VCaP (cell line): ENCODE results near the gene MLC1.

Source experiments
- H3K27ac ChIP-seq: fragments of 450-650 bp; 2 replicates; pipeline ENCODE4 v1.5.1; 2017
- TF ChIP-seq, protein P1 (sequence below): fragments of 450-650 bp; conservative IDR thresholded peaks from 2 replicates; pipeline ENCODE4 v1.5.1; 2017; ENCODE audit warnings: mild to moderate bottlenecking, moderate library complexity

MLC1 gene

DNA sequence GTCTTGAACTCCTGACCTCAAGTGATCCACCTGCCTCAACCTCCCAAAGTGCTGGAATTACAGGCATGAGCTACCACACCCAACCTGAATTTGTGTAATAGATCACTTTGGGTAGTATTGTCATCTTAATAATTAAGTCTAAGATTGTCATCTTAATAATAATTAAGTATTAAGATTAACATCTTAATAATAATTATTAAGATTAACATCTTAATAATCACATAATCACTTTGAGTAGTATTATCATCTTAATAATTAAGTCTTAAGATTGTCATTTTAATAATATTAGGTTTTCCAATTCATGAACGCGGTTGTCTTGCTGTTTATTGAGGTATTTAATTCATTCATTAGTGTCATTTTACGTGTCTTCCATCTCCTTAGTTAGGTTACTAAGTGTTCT is 12.8 kb upstream of the MLC1 start:
- TF ChIP-seq, protein P1, sequence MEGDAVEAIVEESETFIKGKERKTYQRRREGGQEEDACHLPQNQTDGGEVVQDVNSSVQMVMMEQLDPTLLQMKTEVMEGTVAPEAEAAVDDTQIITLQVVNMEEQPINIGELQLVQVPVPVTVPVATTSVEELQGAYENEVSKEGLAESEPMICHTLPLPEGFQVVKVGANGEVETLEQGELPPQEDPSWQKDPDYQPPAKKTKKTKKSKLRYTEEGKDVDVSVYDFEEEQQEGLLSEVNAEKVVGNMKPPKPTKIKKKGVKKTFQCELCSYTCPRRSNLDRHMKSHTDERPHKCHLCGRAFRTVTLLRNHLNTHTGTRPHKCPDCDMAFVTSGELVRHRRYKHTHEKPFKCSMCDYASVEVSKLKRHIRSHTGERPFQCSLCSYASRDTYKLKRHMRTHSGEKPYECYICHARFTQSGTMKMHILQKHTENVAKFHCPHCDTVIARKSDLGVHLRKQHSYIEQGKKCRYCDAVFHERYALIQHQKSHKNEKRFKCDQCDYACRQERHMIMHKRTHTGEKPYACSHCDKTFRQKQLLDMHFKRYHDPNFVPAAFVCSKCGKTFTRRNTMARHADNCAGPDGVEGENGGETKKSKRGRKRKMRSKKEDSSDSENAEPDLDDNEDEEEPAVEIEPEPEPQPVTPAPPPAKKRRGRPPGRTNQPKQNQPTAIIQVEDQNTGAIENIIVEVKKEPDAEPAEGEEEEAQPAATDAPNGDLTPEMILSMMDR: no peak
- no peak overlapping the region for H3K27ac ChIP-seq

DNA sequence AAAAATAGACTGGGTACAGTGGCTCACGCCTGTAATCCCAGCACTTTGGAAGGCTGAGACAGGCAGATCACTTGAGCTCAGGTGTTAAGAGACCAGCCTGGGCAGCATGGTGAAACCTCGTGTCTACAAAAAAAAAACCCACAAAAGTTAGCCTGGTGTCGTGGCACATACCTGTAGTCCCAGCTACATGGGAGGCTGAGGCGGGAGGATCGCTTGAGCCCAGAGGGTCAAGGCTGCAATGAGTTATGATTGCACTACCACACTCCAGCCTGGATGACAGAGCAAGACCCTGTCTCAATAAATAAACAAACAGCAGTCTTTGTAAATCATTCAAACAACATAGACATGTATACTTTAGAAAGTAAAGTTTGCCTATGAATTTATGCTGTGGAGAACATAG is 7.1 kb upstream of the MLC1 start:
- TF ChIP-seq, protein P1: no peak
- no peak overlapping the region for H3K27ac ChIP-seq

DNA sequence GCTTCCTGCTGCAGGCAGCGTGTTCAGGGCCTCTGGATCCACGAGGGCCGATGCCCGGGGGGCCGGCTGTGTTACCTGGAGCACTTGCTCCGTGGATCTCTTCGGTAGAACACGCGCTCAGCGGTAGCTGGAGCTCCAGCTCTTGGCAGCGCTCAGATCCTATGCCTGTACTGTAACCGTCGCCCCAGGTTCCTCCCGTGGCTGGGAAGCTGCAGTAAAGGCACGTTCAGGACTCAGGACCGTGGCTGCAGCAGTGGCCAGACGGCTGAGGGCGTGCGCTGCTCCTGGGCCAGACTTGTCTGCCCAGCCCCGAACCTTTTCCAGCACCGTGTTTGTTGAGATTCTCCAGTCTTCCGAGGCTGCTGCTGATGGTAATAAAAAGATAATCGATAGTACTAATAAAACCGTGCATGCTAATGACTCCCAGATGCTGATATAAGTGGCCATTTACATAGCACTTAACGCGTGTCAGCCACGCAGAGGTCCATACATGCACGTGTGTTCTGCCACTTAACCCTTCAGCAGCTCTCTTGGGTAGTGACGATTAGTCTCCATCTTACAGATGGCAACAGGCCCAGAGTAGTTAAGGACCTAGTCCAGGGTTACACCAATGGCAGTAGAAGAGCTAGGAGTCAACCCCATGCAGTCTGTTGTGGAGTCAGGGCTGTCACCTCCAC is 6.0 kb upstream of the MLC1 start:
- TF ChIP-seq, protein P1: no peak
- H3K27ac ChIP-seq: no peak overlapping the region

DNA sequence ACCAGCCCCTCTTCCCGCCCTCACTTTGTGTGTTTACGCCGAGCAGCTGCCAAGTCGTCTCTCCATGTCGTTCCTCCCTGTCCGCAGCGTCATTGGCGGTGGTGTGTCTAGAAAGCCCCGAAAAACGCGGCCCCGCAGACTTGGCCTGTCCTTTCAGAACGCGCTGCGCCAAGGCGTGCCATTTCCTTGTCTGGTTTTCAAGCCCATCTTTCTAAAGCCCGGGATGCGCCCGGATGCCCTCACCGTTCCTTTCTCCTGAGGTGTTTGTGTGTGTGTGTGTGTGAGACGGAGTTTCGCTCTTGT is 5.1 kb upstream of the MLC1 start:
- H3K27ac ChIP-seq: no peak overlapping the region
- TF ChIP-seq, protein P1: no peak

DNA sequence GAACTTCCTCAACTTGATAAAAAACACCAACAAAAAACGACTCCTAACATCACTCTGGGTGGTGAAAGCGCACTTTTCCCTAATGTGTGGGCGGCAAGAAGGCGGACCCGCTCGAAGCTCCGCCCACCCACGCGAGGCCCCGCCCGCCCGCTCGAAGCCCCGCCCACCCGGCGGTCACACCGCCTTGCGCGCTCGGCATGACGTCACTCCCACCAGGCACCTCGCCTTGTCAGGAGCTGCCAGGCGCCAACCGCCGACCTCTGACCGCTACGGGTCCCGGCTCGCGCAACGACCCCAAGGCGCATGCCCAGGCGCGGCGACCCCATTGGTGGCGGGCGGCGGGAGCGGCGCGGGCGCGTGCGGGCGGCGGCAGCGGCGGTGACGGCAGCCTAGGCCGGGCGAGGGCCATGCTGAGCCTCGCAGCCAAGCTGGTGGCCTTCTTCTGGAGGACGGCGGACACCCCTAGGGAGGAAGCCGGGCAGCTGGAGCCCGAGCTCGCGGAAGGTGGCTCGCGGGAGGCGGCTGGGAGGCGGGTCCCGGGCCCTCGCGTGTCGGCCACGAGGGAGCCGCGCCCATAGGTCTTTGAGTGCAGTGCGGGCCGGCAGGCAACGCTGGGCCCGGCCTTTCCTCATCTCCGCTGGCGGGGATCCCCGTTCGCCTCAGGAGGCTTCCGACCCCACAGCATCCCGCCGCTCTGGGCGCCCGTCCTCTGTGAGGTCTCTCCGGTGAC is 4.6 kb upstream of the MLC1 start, which contains the start of gene MOV10L1:
Gene MOV10L1, plus strand, starts transcription at position 325 of the 730 bp plus-strand sequence. Its CDS starts 83 bp downstream, at position 408.
- TF ChIP-seq, protein P1: no peak
- no peak within 1 kb of the TSS for H3K27ac ChIP-seq

DNA sequence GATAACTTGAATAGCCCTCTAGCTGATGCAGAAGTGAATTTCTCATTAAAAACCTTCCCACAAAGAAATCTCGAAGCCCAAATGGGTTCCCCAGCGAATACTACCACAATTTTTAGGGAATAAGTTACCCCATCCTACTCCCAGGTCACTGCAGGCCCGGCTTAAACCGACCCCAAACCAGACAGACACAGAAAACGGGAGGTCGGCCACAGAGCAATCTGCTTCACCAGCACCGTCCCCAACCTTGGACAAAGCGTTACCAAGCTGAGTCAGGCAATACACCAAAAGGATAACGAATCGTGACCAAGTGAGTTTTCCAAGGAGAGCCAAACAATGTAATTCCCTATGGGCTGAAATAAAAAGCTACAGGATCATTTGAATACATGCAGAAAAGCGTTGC is 4.0 kb upstream of the MLC1 start:
- TF ChIP-seq, protein P1: no peak
- no peak overlapping the region for H3K27ac ChIP-seq

DNA sequence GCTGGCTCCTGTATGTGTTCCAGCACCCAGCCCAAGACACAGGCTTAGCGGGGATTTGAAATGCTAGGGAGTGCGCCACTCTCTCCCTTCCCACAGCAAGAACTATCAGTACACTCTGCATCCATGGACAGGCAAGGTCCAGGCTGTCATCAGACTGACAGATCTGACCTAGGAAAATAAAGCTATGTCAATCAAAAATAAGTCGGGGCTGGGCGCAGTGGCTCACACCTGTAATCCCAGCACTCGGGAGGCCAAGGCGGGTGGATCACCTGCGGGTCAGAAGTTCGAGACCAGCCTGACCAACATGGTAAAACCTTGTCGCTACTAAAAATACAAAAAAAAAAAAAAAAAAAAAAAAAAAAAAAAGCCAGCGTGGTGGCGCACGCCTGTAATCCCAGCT is 2.9 kb upstream of the MLC1 start:
- no peak overlapping the region for H3K27ac ChIP-seq
- TF ChIP-seq, protein P1: no peak
